HepG2 (cell line): ENCODE measurements around the gene ADPRS. TPM values are rescaled to one million over a fixed set of nuclear protein-coding genes. Genes with fewer than 3 reads are reported as not detected.
A peak's percentile ranks its signal among the peaks of the same experiment; 100 is the strongest.

Source experiments
- BATF2 ChIP-seq: sonication (generic); formaldehyde crosslinking; IDR thresholded peaks from 2 replicates; pipeline ENCODE4 v1.8.0; 2022; ENCODE audit warnings: mild to moderate bottlenecking, missing genetic modification reagents, moderate library complexity
- BRCA1 ChIP-seq: sonication (generic); formaldehyde crosslinking; IDR thresholded peaks from 2 replicates; pipeline ENCODE4 v1.4.0; 2020; ENCODE audit warnings: missing genetic modification reagents
- CAMTA2 ChIP-seq: sonication (generic); formaldehyde crosslinking; IDR thresholded peaks from 2 replicates; pipeline ENCODE4 v1.4.0; 2020; ENCODE audit warnings: mild to moderate bottlenecking, missing genetic modification reagents, borderline replicate concordance
- CCDC6 ChIP-seq: sonication (generic); formaldehyde crosslinking; IDR thresholded peaks from 2 replicates; pipeline ENCODE4 v1.8.1; 2022; ENCODE audit warnings: mild to moderate bottlenecking, missing genetic modification reagents, moderate library complexity
- ETV5 ChIP-seq: IDR thresholded peaks from 2 replicates; pipeline ENCODE4 v1.6.1; 2018; ENCODE audit warnings: missing biosample characterization, missing genetic modification reagents, inconsistent platforms, borderline replicate concordance
- HIVEP1 ChIP-seq: sonication (generic); formaldehyde crosslinking; IDR thresholded peaks from 2 replicates; pipeline ENCODE4 v1.4.0; 2020; ENCODE audit warnings: mild to moderate bottlenecking, missing genetic modification reagents
- HOXA3 ChIP-seq: sonication (generic); formaldehyde crosslinking; IDR thresholded peaks from 2 replicates; pipeline ENCODE4 v1.5.0; 2020; ENCODE audit warnings: missing genetic modification reagents
- IRF1 ChIP-seq: sonication (generic); formaldehyde crosslinking; IDR thresholded peaks from 2 replicates; pipeline ENCODE4 v1.4.0; 2020; ENCODE audit warnings: low read depth, mild to moderate bottlenecking, missing genetic modification reagents
- JUND ChIP-seq: sonication (generic); formaldehyde crosslinking; IDR thresholded peaks from 2 replicates; pipeline ENCODE4 v1.8.0; 2022; ENCODE audit warnings: mild to moderate bottlenecking, missing genetic modification reagents
- KMT2A ChIP-seq: sonication (generic); formaldehyde crosslinking; IDR thresholded peaks from 2 replicates; pipeline ENCODE4 v1.4.0; 2020; ENCODE audit warnings: missing genetic modification reagents
- MBD4 ChIP-seq: IDR thresholded peaks from 2 replicates; pipeline ENCODE4 v1.6.1; 2012; ENCODE audit warnings: low read length, inconsistent platforms, borderline replicate concordance
- MED13 ChIP-seq: sonication (generic); formaldehyde crosslinking; IDR thresholded peaks from 2 replicates; pipeline ENCODE4 v1.5.0; 2020; ENCODE audit warnings: missing genetic modification reagents
- MTA1 ChIP-seq: sonication (generic); formaldehyde crosslinking; IDR thresholded peaks from 2 replicates; pipeline ENCODE4 v1.4.0; 2020; ENCODE audit warnings: missing genetic modification reagents, mild to moderate bottlenecking, borderline replicate concordance
- MTF2 ChIP-seq: sonication (generic); formaldehyde crosslinking; IDR thresholded peaks from 2 replicates; pipeline ENCODE4 v1.5.0; 2020; ENCODE audit warnings: missing genetic modification reagents, borderline replicate concordance
- NFE2L1 ChIP-seq: sonication (generic); formaldehyde crosslinking; IDR thresholded peaks from 2 replicates; pipeline ENCODE4 v1.4.0; 2020; ENCODE audit warnings: missing genetic modification reagents, mild to moderate bottlenecking, borderline replicate concordance
- POLR2A ChIP-seq, 2 experiments: IDR thresholded peaks; 2 replicates each; pipeline ENCODE4 v1.6.1; 2011; ENCODE audit warnings: low read depth in 2 of 2, low read length in 2 of 2, mild to moderate bottlenecking in 1 of 2, moderate library complexity in 1 of 2; ENCODE audit not compliant: insufficient read depth in 1 of 2
- RAD51 ChIP-seq: fragments of 450-650 bp; IDR thresholded peaks from 2 replicates; pipeline ENCODE4 v1.6.1; 2016; ENCODE audit warnings: borderline replicate concordance
- SMAD3 ChIP-seq: sonication (generic); formaldehyde crosslinking; IDR thresholded peaks from 2 replicates; pipeline ENCODE4 v1.4.0; 2020; ENCODE audit warnings: missing genetic modification reagents
- SYNCRIP ChIP-seq: fragments of 200-400 bp; formaldehyde crosslinking; IDR thresholded peaks from 2 replicates; pipeline ENCODE4 v1.6.1; 2018; ENCODE audit warnings: mild to moderate bottlenecking, low read depth, low read length; ENCODE audit not compliant: insufficient read depth
- TAF15 ChIP-seq: fragments of 200-400 bp; formaldehyde crosslinking; IDR thresholded peaks from one replicate; pipeline ENCODE4 v1.6.1; 2018; ENCODE audit warnings: mild to moderate bottlenecking, low read depth, low read length; ENCODE audit not compliant: poor library complexity, severe bottlenecking
- TOE1 ChIP-seq: sonication (generic); formaldehyde crosslinking; IDR thresholded peaks from 2 replicates; pipeline ENCODE4 v1.4.0; 2020; ENCODE audit warnings: mild to moderate bottlenecking, missing genetic modification reagents
- ZBTB7A ChIP-seq: sonication (generic); formaldehyde crosslinking; IDR thresholded peaks from 2 replicates; pipeline ENCODE4 v1.8.0; 2022; ENCODE audit warnings: mild to moderate bottlenecking, missing genetic modification reagents
- ZFP82 ChIP-seq: sonication (generic); formaldehyde crosslinking; IDR thresholded peaks from 2 replicates; pipeline ENCODE4 v1.5.1; 2020; ENCODE audit warnings: mild to moderate bottlenecking, missing genetic modification reagents, borderline replicate concordance
- ZNF12 ChIP-seq: sonication (generic); formaldehyde crosslinking; IDR thresholded peaks from 2 replicates; pipeline ENCODE4 v1.5.0; 2020; ENCODE audit warnings: missing genetic modification reagents
- ZNF30 ChIP-seq: sonication (generic); formaldehyde crosslinking; IDR thresholded peaks from 2 replicates; pipeline ENCODE4 v1.5.0; 2020; ENCODE audit warnings: mild to moderate bottlenecking, missing genetic modification reagents
- ZNF430 ChIP-seq: sonication (generic); formaldehyde crosslinking; IDR thresholded peaks from 2 replicates; pipeline ENCODE4 v1.9.0; 2021; ENCODE audit warnings: mild to moderate bottlenecking, missing genetic modification reagents
- ZNF484 ChIP-seq: sonication (generic); formaldehyde crosslinking; IDR thresholded peaks from 2 replicates; pipeline ENCODE4 v1.5.1; 2020; ENCODE audit warnings: mild to moderate bottlenecking, low read depth, missing genetic modification reagents, borderline replicate concordance
- ZNF510 ChIP-seq: sonication (generic); formaldehyde crosslinking; IDR thresholded peaks from 2 replicates; pipeline ENCODE4 v1.4.0; 2020; ENCODE audit warnings: low read depth, mild to moderate bottlenecking, missing genetic modification reagents
- ZNF768 ChIP-seq: sonication (generic); formaldehyde crosslinking; IDR thresholded peaks from 2 replicates; pipeline ENCODE4 v1.4.0; 2020; ENCODE audit warnings: missing genetic modification reagents
- polyA plus RNA-seq, 8 experiments: library from polyadenylated mRNA; depleted of rRNA in 3 of 8; stranded (reverse) in 7 of 8; unstranded in 1 of 8; fragments of >200 nt; fragmentation: Illumina TruSeq in 4 of 8; extraction: Trizol in 4 of 8; gene quantifications; 2 replicates each; pipeline versions ENCODE4 v1.2.1 to v1.2.3, GENCODE V29; 2011 to 2016; ENCODE audit warnings: low read depth in 4 of 8, missing spikeins in 1 of 8, mixed read lengths in 1 of 8; ENCODE audit not compliant: insufficient read depth in 1 of 8
- total RNA-seq, 5 experiments: library from RNA; depleted of rRNA; stranded (reverse); fragments of >200 nt; fragmentation: Illumina TruSeq; extraction: Trizol; gene quantifications; 2 replicates each; pipeline ENCODE4 v1.2.3, GENCODE V29; 2016; ENCODE audit warnings: low read depth in 1 of 5

ADPRS gene
- total and polyA plus RNA-seq, 2 of the 13 experiments (the other 11 are each of a cell fraction or from before 2014, with no cell fraction given), result 30.6 to 36.4 TPM

GRCh38 chr1:36088577-36089392, at the start of gene ADPRS (continued):
- peak; percentile 76; the same call in 1 of the 2 replicates for TF ChIP-seq NFE2L1
- TF ChIP-seq BATF2 (CRISPR knock-in tag), result peak; percentile 94
- peak; percentile 74; the same call in 1 of the 2 replicates for TF ChIP-seq ZNF768
- no peak; the same call in 1 of the 2 replicates for TF ChIP-seq BRCA1
- no peak for TF ChIP-seq IRF1 (CRISPR knock-in tag)
- no peak for TF ChIP-seq RAD51
- peak; percentile 99 for TF ChIP-seq HOXA3 (CRISPR knock-in tag)
- no peak for TF ChIP-seq SYNCRIP
- TF ChIP-seq CAMTA2, result peak; percentile 23; the same call in 1 of the 2 replicates
- TF ChIP-seq HIVEP1 (CRISPR knock-in tag), result no peak
- no peak for TF ChIP-seq MBD4
- peak; percentile 50 for TF ChIP-seq MED13 (CRISPR knock-in tag)
- TF ChIP-seq ZFP82 (CRISPR knock-in tag), result peak; percentile 57; the same call in 1 of the 2 replicates
- TF ChIP-seq SMAD3 (CRISPR knock-in tag), result peak; percentile 86
- no peak for TF ChIP-seq ZNF30 (CRISPR knock-in tag)
- TF ChIP-seq ZNF510 (CRISPR knock-in tag), result no peak
- no peak for TF ChIP-seq ZNF484
- peak; percentile 48 for TF ChIP-seq TAF15
- peak; percentile 91 for TF ChIP-seq KMT2A (CRISPR knock-in tag)
- no peak for TF ChIP-seq ZNF12 (CRISPR knock-in tag)
- peak; percentile 96 for TF ChIP-seq ETV5 (CRISPR knock-in tag)
- TF ChIP-seq POLR2A (IDR thresholded peaks at IDR 0.05; ENCODE audit: insufficient read depth in 1 of 2, low read depth in 2 of 2, low read length in 2 of 2), result peak; percentile 95 to 98
- peak; percentile 74 for TF ChIP-seq CCDC6 (CRISPR knock-in tag)
- peak; percentile 86; the same call in 1 of the 2 replicates for TF ChIP-seq ZBTB7A (CRISPR knock-in tag)
- peak; percentile 74; the same call in 1 of the 2 replicates for TF ChIP-seq MTA1 (CRISPR knock-in tag)
- peak; percentile 91 for TF ChIP-seq ZNF430 (CRISPR knock-in tag)
- TF ChIP-seq JUND, result peak; percentile 58; the same call in 1 of the 2 replicates
- peak; percentile 80 for TF ChIP-seq TOE1 (CRISPR knock-in tag)
- peak; percentile 89 for TF ChIP-seq MTF2 (CRISPR knock-in tag)
